ENCODE data around the gene HBEGF. TPM values are rescaled to one million over a fixed set of nuclear protein-coding genes. Genes with fewer than 3 reads are reported as not detected.

Gene HBEGF
- total RNA-seq, 1 donor from 2014 or later, result 22.6 TPM

- Mint-ChIP-seq H3K4me3 (ENCODE audit: unreplicated experiment) (no peak overlapping the region), H3K36me3 (ENCODE audit: low read depth, unreplicated experiment) (no peaks in the 10 kb centered on the region), H3K27me3 (ENCODE audit: unreplicated experiment) (peaks cover 5% of the 10 kb centered on the region), H3K4me1 (ENCODE audit: unreplicated experiment) (no peaks in the 10 kb centered on the region), H3K27ac (ENCODE audit: unreplicated experiment) (no peak overlapping the region), H3K9me3 (ENCODE audit: unreplicated experiment) (no peaks in the 10 kb centered on the region)
- TF ChIP-seq CTCF (IDR thresholded peaks at IDR 0.05; ENCODE audit: unreplicated experiment), result peak; percentile 69
- peak; percentile 83 for DNase-seq (ENCODE audit: low spot score)
These were observed 11.3 kb upstream of the HBEGF start for GRCh38 chr5:140357726-140358093.

GRCh38 chr5:140356853-140357725, 10.7 kb upstream of the HBEGF start:
- Mint-ChIP-seq H3K27me3 (ENCODE audit: unreplicated experiment) (no peaks in the 10 kb centered on the region), H3K36me3 (ENCODE audit: low read depth, unreplicated experiment) (no peaks in the 10 kb centered on the region), H3K4me1 (ENCODE audit: unreplicated experiment) (no peaks in the 10 kb centered on the region), H3K4me3 (ENCODE audit: unreplicated experiment) (no peak overlapping the region), H3K9me3 (ENCODE audit: unreplicated experiment) (no peaks in the 10 kb centered on the region), H3K27ac (ENCODE audit: unreplicated experiment) (no peak overlapping the region)
- no peak for DNase-seq (ENCODE audit: low spot score)
- no peak for TF ChIP-seq CTCF (IDR thresholded peaks at IDR 0.05; ENCODE audit: unreplicated experiment)

- Mint-ChIP-seq H3K27ac (ENCODE audit: unreplicated experiment) (no peak overlapping the region), H3K4me3 (ENCODE audit: unreplicated experiment) (no peak overlapping the region), H3K27me3 (ENCODE audit: unreplicated experiment) (no peaks in the 10 kb centered on the region), H3K9me3 (ENCODE audit: unreplicated experiment) (no peaks in the 10 kb centered on the region), H3K4me1 (ENCODE audit: unreplicated experiment) (no peaks in the 10 kb centered on the region), H3K36me3 (ENCODE audit: low read depth, unreplicated experiment) (no peaks in the 10 kb centered on the region)
- DNase-seq (ENCODE audit: low spot score), result no peak
- TF ChIP-seq CTCF (IDR thresholded peaks at IDR 0.05; ENCODE audit: unreplicated experiment), result no peak
These were observed 9.1 kb upstream of the HBEGF start for GRCh38 chr5:140355546-140355945.

GRCh38 chr5:140351609-140352334, 5.4 kb upstream of the HBEGF start:
- peak; percentile 92 for TF ChIP-seq CTCF (IDR thresholded peaks at IDR 0.05; ENCODE audit: unreplicated experiment)
- Mint-ChIP-seq H3K4me3 (ENCODE audit: unreplicated experiment) (no peak overlapping the region), H3K36me3 (ENCODE audit: low read depth, unreplicated experiment) (no peaks in the 10 kb centered on the region), H3K27ac (ENCODE audit: unreplicated experiment) (no peak overlapping the region), H3K4me1 (ENCODE audit: unreplicated experiment) (peaks cover 17% of the 10 kb centered on the region), H3K9me3 (ENCODE audit: unreplicated experiment) (no peaks in the 10 kb centered on the region), H3K27me3 (ENCODE audit: unreplicated experiment) (no peaks in the 10 kb centered on the region)
- peak; percentile 83 for DNase-seq (ENCODE audit: low spot score)

GRCh38 chr5:140349244-140349643, 2.8 kb upstream of the HBEGF start:
- Mint-ChIP-seq H3K36me3 (ENCODE audit: low read depth, unreplicated experiment) (no peaks in the 10 kb centered on the region), H3K27ac (ENCODE audit: unreplicated experiment) (no peak overlapping the region), H3K4me1 (ENCODE audit: unreplicated experiment) (peaks cover 31% of the 10 kb centered on the region), H3K9me3 (ENCODE audit: unreplicated experiment) (no peaks in the 10 kb centered on the region), H3K27me3 (ENCODE audit: unreplicated experiment) (peaks cover 5% of the 10 kb centered on the region), H3K4me3 (ENCODE audit: unreplicated experiment) (no peak overlapping the region)
- DNase-seq (ENCODE audit: low spot score), result no peak
- no peak for TF ChIP-seq CTCF (IDR thresholded peaks at IDR 0.05; ENCODE audit: unreplicated experiment)

Data from endothelial cell (in vitro differentiated cells).